SK-N-SH (cell line): ENCODE data around the gene ZNF385C. TPM values are rescaled to one million over a fixed set of nuclear protein-coding genes. Genes with fewer than 3 reads are reported as not detected.

Experiments
- CTCF ChIA-PET: fragments of 300-600, 350-600 bp; formaldehyde crosslinking; extraction: SDS; loops from one replicate; lab custom pipeline; 2021; lab: Yijun Ruan, JAX
- POLR2A ChIA-PET: fragments of 350-600 bp; sonication (Branson Sonifier 250); formaldehyde crosslinking; extraction: SDS; loops from one replicate; lab custom pipeline; 2020; ENCODE audit warnings: antibody characterized with exemption, inconsistent platforms; lab: Yijun Ruan, JAX
- DNase-seq: peaks from one replicate; pipeline ENCODE4 v3.0.0; 2012
- H2AFZ ChIP-seq: fragments of 200-600 bp; sonication (generic); 2 replicates; pipeline ENCODE4 v1.8.1; 2016; ENCODE audit warnings: antibody characterized with exemption, mild to moderate bottlenecking, low read depth
- H3F3A ChIP-seq: fragments of 200-600 bp; sonication (generic); replicated peaks from 2 replicates; pipeline ENCODE3; 2016; ENCODE audit warnings: antibody characterized with exemption, mild to moderate bottlenecking; ENCODE audit not compliant: insufficient read depth
- H3K27ac ChIP-seq, 2 experiments: fragments of 200-500 bp in 1 of 2; fragments of 200-600 bp in 1 of 2; sonication (Bioruptor generic) in 1 of 2; sonication (generic), shearing (Covaris generic) in 1 of 2; 2 replicates each; pipeline versions ENCODE4 v1.5.1 to v1.6.1; 2014 to 2016; ENCODE audit warnings: low read depth in 2 of 2, inconsistent platforms in 1 of 2, low read length in 1 of 2, mild to moderate bottlenecking in 1 of 2, mixed read lengths in 1 of 2
- H3K27me3 ChIP-seq: fragments of 200-600 bp; sonication (generic), shearing (Covaris generic); 2 replicates; pipeline ENCODE4 v1.6.1; 2016; ENCODE audit warnings: mixed run types; ENCODE audit not compliant: insufficient read depth
- H3K36me3 ChIP-seq, 2 experiments: fragments of 200-500 bp in 1 of 2; fragments of 200-600 bp in 1 of 2; sonication (Bioruptor generic) in 1 of 2; sonication (generic) in 1 of 2; replicated peaks in 1 of 2; 2 replicates each; pipeline versions ENCODE3 to v1.5.1; 2014 to 2016; ENCODE audit warnings: low read length in 1 of 2, mild to moderate bottlenecking in 1 of 2; ENCODE audit not compliant: insufficient read depth in 2 of 2, control insufficient read depth in 1 of 2
- H3K4me1 ChIP-seq, 2 experiments: fragments of 200-500 bp in 1 of 2; fragments of 200-600 bp in 1 of 2; sonication (Bioruptor generic) in 1 of 2; sonication (generic), shearing (Covaris generic) in 1 of 2; 2 replicates each; pipeline versions ENCODE4 v1.5.1 to v1.6.1; 2014 to 2016; ENCODE audit warnings: low read depth in 1 of 2, low read length in 1 of 2, mixed run types in 1 of 2; ENCODE audit not compliant: insufficient read depth in 2 of 2, control insufficient read depth in 1 of 2
- H3K4me2 ChIP-seq: fragments of 200-600 bp; sonication (generic), shearing (Covaris generic); 2 replicates; pipeline ENCODE4 v1.6.1; 2017; ENCODE audit warnings: mixed run types
- H3K4me3 ChIP-seq, 2 experiments: fragments of 200-500 bp in 1 of 2; fragments of 200-600 bp in 1 of 2; sonication (Bioruptor generic) in 1 of 2; sonication (generic), shearing (Covaris generic) in 1 of 2; 2 replicates each; pipeline versions ENCODE4 v1.5.1 to v1.8.1; 2014 to 2016; ENCODE audit warnings: low read depth in 2 of 2, inconsistent platforms in 1 of 2, low read length in 1 of 2, mild to moderate bottlenecking in 1 of 2, mixed read lengths in 1 of 2, moderate library complexity in 1 of 2
- H3K79me2 ChIP-seq: fragments of 200-600 bp; sonication (generic); 2 replicates; pipeline ENCODE4 v1.8.1; 2017; ENCODE audit warnings: mild to moderate bottlenecking; ENCODE audit not compliant: insufficient read depth
- H3K9ac ChIP-seq: fragments of 200-600 bp; sonication (generic); 2 replicates; pipeline ENCODE4 v1.6.1; 2017; ENCODE audit warnings: mixed run types
- H3K9me2 ChIP-seq: fragments of 200-600 bp; sonication (generic); 2 replicates; pipeline ENCODE4 v1.6.1; 2017; ENCODE audit warnings: mixed run types
- H3K9me3 ChIP-seq: fragments of 200-600 bp; sonication (generic); 2 replicates; pipeline ENCODE4 v1.6.1; 2017; ENCODE audit warnings: mixed run types, mild to moderate bottlenecking, moderate library complexity
- H4K20me1 ChIP-seq: fragments of 200-600 bp; sonication (generic); 2 replicates; pipeline ENCODE4 v1.6.1; 2017; ENCODE audit warnings: mild to moderate bottlenecking, mixed run types; ENCODE audit not compliant: insufficient read depth
- CHD2 ChIP-seq: fragments of 150-350 bp; IDR thresholded peaks from 2 replicates; pipeline ENCODE4 v1.6.1; 2018; ENCODE audit warnings: low read length; ENCODE audit not compliant: partially characterized antibody
- CTCF ChIP-seq: fragments of 200-600 bp; sonication (generic); IDR thresholded peaks from 2 replicates; pipeline ENCODE4 v1.6.1; 2017; ENCODE audit warnings: antibody characterized with exemption, mild to moderate bottlenecking, moderate library complexity
- ELF1 ChIP-seq: IDR thresholded peaks from 2 replicates; pipeline ENCODE4 v1.4.0; 2012
- FOXJ3 ChIP-seq: sonication (generic); formaldehyde crosslinking; IDR thresholded peaks from 2 replicates; pipeline ENCODE4 v1.5.1; 2020; ENCODE audit warnings: mild to moderate bottlenecking, missing genetic modification reagents
- GABPA ChIP-seq: IDR thresholded peaks from 2 replicates; pipeline ENCODE4 v1.4.0; 2012; ENCODE audit warnings: low read depth, mild to moderate bottlenecking
- GATA2 ChIP-seq: sonication (generic); formaldehyde crosslinking; IDR thresholded peaks from 2 replicates; pipeline ENCODE4 v1.5.0; 2020; ENCODE audit warnings: mild to moderate bottlenecking, missing genetic modification reagents
- JUND ChIP-seq: IDR thresholded peaks from 2 replicates; pipeline ENCODE4 v1.4.0; 2012
- NRF1 ChIP-seq: IDR thresholded peaks from 2 replicates; pipeline ENCODE4 v1.6.1; 2012; ENCODE audit warnings: low read depth, mild to moderate bottlenecking, low read length
- POLR2AphosphoS5 ChIP-seq: IDR thresholded peaks from 2 replicates; pipeline ENCODE4 v1.6.1; 2012; ENCODE audit warnings: low read depth, low read length
- REST ChIP-seq: IDR thresholded peaks from 2 replicates; pipeline ENCODE4 v1.6.1; 2012; ENCODE audit warnings: mild to moderate bottlenecking, low read depth, low read length, moderate library complexity
- RXRA ChIP-seq: IDR thresholded peaks from 2 replicates; pipeline ENCODE4 v1.4.0; 2012; ENCODE audit warnings: low read depth, mild to moderate bottlenecking, borderline replicate concordance
- SMC3 ChIP-seq: IDR thresholded peaks from 2 replicates; pipeline ENCODE4 v1.6.1; 2012; ENCODE audit warnings: low read depth, low read length, improper control_type of control experiment
- TCF12 ChIP-seq: IDR thresholded peaks from 2 replicates; pipeline ENCODE4 v1.4.0; 2012
- USF2 ChIP-seq: fragments of 150-350 bp; IDR thresholded peaks from 2 replicates; pipeline ENCODE4 v1.6.1; 2017; ENCODE audit warnings: antibody characterized with exemption, low read length, low read depth, borderline replicate concordance
- WGBS: methylation state at CpG from one replicate; pipeline ENCODE4 v1.1.6; 2017; ENCODE audit warnings: low lambda C conversion rate; 5-methylcytosine and 5-hydroxymethylcytosine counted together
- polyA plus RNA-seq, 3 experiments: library from polyadenylated mRNA; depleted of rRNA; stranded (reverse); fragments of >200 nt; gene quantifications; 2 replicates each; pipeline ENCODE4 v1.2.3, GENCODE V29; 2012

The ZNF385C gene
- polyA plus RNA-seq, 1 of the 3 experiments (the other 2 are of a cell fraction), result 0.05 TPM

- peaks cover 15% of the 10 kb centered on the region for H3K27me3 ChIP-seq
- TF ChIP-seq CHD2, result no peak
- no peak for TF ChIP-seq ELF1
- no peak for TF ChIP-seq TCF12
- no peak for TF ChIP-seq POLR2AphosphoS5
- no peak for TF ChIP-seq JUND
- no peak for TF ChIP-seq REST
- TF ChIP-seq USF2, result no peak
- no peak for TF ChIP-seq GATA2 (CRISPR knock-in tag)
- TF ChIP-seq GABPA, result no peak
- TF ChIP-seq RXRA, result no peak
- no peak for TF ChIP-seq CTCF
- TF ChIP-seq NRF1, result no peak
- no peak for TF ChIP-seq FOXJ3
- TF ChIP-seq SMC3, result no peak
- H3K9me2 ChIP-seq, result no peaks in the 10 kb centered on the region
- no peaks in the 10 kb centered on the region for H3F3A ChIP-seq
- no peak overlapping the region for H3K4me2 ChIP-seq
- no peak overlapping the region for H3K4me3 ChIP-seq
- 28% methylated on average over 12 of the region's 12 CpGs for WGBS
- no peak overlapping the region for H2AFZ ChIP-seq
- H3K36me3 ChIP-seq, result no peaks in the 10 kb centered on the region
- H3K27ac ChIP-seq, result no peak overlapping the region
- ChIA-PET CTCF (interaction anchor here (1.0 to 4.1 kb wide), 5 partner anchors 14 to 464 kb away, joined by 3 to 26 read pairs (median 3); partner anchors contain the start of gene NKIRAS2), POLR2A (interaction anchor here (0.5 to 1.4 kb wide), 2 partner anchors 26 to 87 kb away, joined by 3 to 4 read pairs; partner anchors contain the start of gene CNP)
- DNase-seq, result no peak
- no peaks in the 10 kb centered on the region for H4K20me1 ChIP-seq
- no peak overlapping the region for H3K9ac ChIP-seq
- H3K4me1 ChIP-seq, result peaks cover 0 to 8% of the 10 kb centered on the region in 2 experiments; a peak in 1 of 4 replicates
- no peaks in the 10 kb centered on the region for H3K79me2 ChIP-seq
- no peaks in the 10 kb centered on the region for H3K9me3 ChIP-seq
Observed at GRCh38 chr17:42053731-42054500, 44.4 kb downstream of the ZNF385C start.
